SU-DHL-6 (cell line): Measurements from ENCODE around the gene FBXW2.

Experiments used
- CTCF ChIP-seq: fragments of 200-600 bp; sonication (generic); IDR thresholded peaks from one replicate; pipeline ENCODE4 v1.5.1; 2017; ENCODE audit warnings: antibody characterized with exemption, mild to moderate bottlenecking, low read length, moderate library complexity; ENCODE audit not compliant: insufficient read depth, poor library complexity, severe bottlenecking
- EZH2phosphoT487 ChIP-seq: fragments of 200-600 bp; sonication (generic), shearing (Covaris generic); conservative IDR thresholded peaks from 2 replicates; pipeline ENCODE4 v1.6.1; 2018; ENCODE audit warnings: mild to moderate bottlenecking, antibody characterized with exemption, low read length, moderate library complexity, mixed read lengths

GRCh38 chr9:120715389-120715924 lies 77.8 kb downstream of the FBXW2 start:
- TF ChIP-seq CTCF (no peak), EZH2phosphoT487 (no peak)
